DOHH2 (cell line): ENCODE measurements around the gene WFIKKN2.

Experiments
- H3F3A ChIP-seq: fragments of 200-600 bp; sonication (generic), shearing (Covaris generic); 2 replicates; pipeline ENCODE4 v1.6.0; 2016; ENCODE audit warnings: antibody characterized with exemption, mild to moderate bottlenecking; ENCODE audit not compliant: control insufficient read depth, insufficient read depth
- H3K27ac ChIP-seq: fragments of 200-600 bp; sonication (generic); 2 replicates; pipeline ENCODE4 v1.5.1; 2014; ENCODE audit warnings: low read depth, mild to moderate bottlenecking, low read length, moderate library complexity
- H3K27me3 ChIP-seq: fragments of 200-600 bp; sonication (generic); 2 replicates; pipeline ENCODE4 v1.6.1; 2014; ENCODE audit warnings: mild to moderate bottlenecking, low read length, mixed read lengths; ENCODE audit not compliant: control insufficient read depth
- H3K36me3 ChIP-seq: fragments of 200-600 bp; sonication (generic); 2 replicates; pipeline ENCODE4 v1.6.1; 2014; ENCODE audit warnings: mild to moderate bottlenecking, low read length, moderate library complexity, mixed read lengths; ENCODE audit not compliant: control insufficient read depth
- H3K4me1 ChIP-seq: fragments of 200-600 bp; sonication (generic); 2 replicates; pipeline ENCODE4 v1.6.1; 2014; ENCODE audit warnings: mild to moderate bottlenecking, low read length, mixed read lengths; ENCODE audit not compliant: control insufficient read depth
- H3K4me2 ChIP-seq: fragments of 200-600 bp; sonication (generic); 2 replicates; pipeline ENCODE4 v1.6.0; 2014; ENCODE audit warnings: mild to moderate bottlenecking, low read length, moderate library complexity
- H3K4me3 ChIP-seq: fragments of 200-600 bp; sonication (generic); 2 replicates; pipeline ENCODE4 v1.5.1; 2014; ENCODE audit warnings: mild to moderate bottlenecking, low read length, mixed read lengths
- H3K79me2 ChIP-seq: fragments of 200-600 bp; sonication (generic); 2 replicates; pipeline ENCODE4 v1.6.1; 2014; ENCODE audit warnings: mild to moderate bottlenecking, low read length, mixed read lengths; ENCODE audit not compliant: control insufficient read depth
- H3K9me2 ChIP-seq: fragments of 200-600 bp; sonication (generic); replicated peaks from 2 replicates; pipeline ENCODE4 v1.6.1; 2014; ENCODE audit warnings: mild to moderate bottlenecking, low read length, mixed read lengths; ENCODE audit not compliant: control insufficient read depth
- H3K9me3 ChIP-seq: fragments of 200-600 bp; sonication (generic); 2 replicates; pipeline ENCODE4 v1.6.1; 2014; ENCODE audit warnings: antibody characterized with exemption, low read length, mixed read lengths; ENCODE audit not compliant: control insufficient read depth, insufficient read depth
- H4K20me1 ChIP-seq: fragments of 200-600 bp; sonication (generic); 2 replicates; pipeline ENCODE4 v1.6.0; 2014; ENCODE audit warnings: low read depth, mild to moderate bottlenecking, antibody characterized with exemption, low read length, moderate library complexity; ENCODE audit not compliant: control insufficient read depth, insufficient read depth
- EZH2phosphoT487 ChIP-seq: fragments of 200-600 bp; sonication (generic); IDR thresholded peaks from 2 replicates; pipeline ENCODE4 v1.6.1; 2017; ENCODE audit warnings: borderline replicate concordance, mild to moderate bottlenecking, antibody characterized with exemption, low read length, moderate library complexity, mixed read lengths
- TF ChIP-seq, protein P1 (sequence below): fragments of 200-600 bp; sonication (generic); IDR thresholded peaks from one replicate; pipeline ENCODE4 v1.5.1; 2014; ENCODE audit warnings: antibody characterized with exemption, mild to moderate bottlenecking, low read depth, low read length; ENCODE audit not compliant: poor library complexity, severe bottlenecking

Gene WFIKKN2

DNA sequence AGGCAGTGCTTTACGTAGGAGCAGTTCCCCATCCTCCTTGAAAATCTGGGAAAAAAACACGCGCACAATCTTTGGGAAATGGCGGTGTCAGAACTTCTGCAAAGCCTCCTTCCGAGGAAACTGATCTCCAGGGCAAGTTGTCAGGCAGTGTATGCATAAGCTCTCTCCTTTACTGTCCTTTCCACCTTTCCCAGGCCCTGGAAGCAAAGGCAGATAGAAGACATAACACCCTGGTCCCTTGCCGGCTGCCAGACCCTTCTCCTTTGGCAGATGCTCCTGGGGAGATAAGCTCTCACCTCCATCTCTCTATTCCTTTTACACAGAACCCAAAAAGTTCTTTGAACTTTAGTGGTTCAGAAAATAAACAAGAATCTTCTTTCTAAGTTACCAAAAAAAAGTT lies 18.4 kb downstream of the WFIKKN2 start:
- H3K27ac ChIP-seq, result no peak overlapping the region

DNA sequence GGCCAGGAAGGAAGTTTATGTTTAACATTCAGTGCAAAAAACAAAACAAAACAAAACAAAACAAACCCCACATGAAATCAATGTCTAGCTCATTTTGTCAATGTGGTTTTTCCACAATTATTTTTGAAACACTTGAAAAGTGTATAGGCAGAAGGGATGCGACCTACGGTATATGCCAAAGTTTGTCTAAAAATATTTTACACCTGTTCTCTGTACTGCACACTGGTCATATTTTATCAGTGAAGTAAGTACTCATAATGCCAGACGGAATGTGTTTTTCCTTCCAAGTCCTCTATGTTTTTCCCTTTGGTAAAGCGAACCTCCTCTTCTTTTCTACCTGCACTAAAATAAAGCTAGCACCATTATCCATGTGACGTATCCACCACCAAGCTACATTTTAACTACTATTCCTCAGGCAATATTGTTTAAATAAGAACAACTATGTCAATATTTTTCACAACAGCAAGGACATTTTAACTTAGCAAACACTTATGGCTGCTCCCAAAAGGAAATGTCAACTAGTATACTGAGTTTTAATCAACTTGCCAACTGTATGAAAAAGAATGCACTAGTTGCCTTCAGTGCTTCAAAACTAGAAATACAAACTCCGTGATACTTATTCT lies 20.4 kb downstream of the WFIKKN2 start:
- Histone ChIP-seq H4K20me1 (no peaks in the 10 kb centered on the region), H3K4me3 (no peak overlapping the region), H3K4me2 (no peak overlapping the region), H3K9me2 (no peaks in the 10 kb centered on the region), H3K27ac (no peak overlapping the region), H3K9me3 (no peaks in the 10 kb centered on the region), H3F3A (no peaks in the 10 kb centered on the region), H3K27me3 (peaks cover 14% of the 10 kb centered on the region), H3K4me1 (peaks cover 12% of the 10 kb centered on the region), H3K36me3 (0 out of 2 replicates have a peak, but pooled peaks cover under 1% of the 10 kb centered on the region), H3K79me2 (no peaks in the 10 kb centered on the region)
- TF ChIP-seq, protein P1, sequence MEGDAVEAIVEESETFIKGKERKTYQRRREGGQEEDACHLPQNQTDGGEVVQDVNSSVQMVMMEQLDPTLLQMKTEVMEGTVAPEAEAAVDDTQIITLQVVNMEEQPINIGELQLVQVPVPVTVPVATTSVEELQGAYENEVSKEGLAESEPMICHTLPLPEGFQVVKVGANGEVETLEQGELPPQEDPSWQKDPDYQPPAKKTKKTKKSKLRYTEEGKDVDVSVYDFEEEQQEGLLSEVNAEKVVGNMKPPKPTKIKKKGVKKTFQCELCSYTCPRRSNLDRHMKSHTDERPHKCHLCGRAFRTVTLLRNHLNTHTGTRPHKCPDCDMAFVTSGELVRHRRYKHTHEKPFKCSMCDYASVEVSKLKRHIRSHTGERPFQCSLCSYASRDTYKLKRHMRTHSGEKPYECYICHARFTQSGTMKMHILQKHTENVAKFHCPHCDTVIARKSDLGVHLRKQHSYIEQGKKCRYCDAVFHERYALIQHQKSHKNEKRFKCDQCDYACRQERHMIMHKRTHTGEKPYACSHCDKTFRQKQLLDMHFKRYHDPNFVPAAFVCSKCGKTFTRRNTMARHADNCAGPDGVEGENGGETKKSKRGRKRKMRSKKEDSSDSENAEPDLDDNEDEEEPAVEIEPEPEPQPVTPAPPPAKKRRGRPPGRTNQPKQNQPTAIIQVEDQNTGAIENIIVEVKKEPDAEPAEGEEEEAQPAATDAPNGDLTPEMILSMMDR, result no peak
- TF ChIP-seq EZH2phosphoT487, result no peak

More for the DNA sequence above, 18.4 kb downstream of the WFIKKN2 start:
- peaks cover 12% of the 10 kb centered on the region for H3K4me1 ChIP-seq
- peaks cover 14% of the 10 kb centered on the region for H3K27me3 ChIP-seq
- 0 out of 2 replicates have a peak, but pooled peaks cover 2% of the 10 kb centered on the region for H3K9me3 ChIP-seq
- H3K4me2 ChIP-seq, result no peak overlapping the region
- no peak overlapping the region for H3K4me3 ChIP-seq
- H3F3A ChIP-seq, result no peaks in the 10 kb centered on the region
- TF ChIP-seq, protein P1, result no peak
- TF ChIP-seq EZH2phosphoT487, result no peak
- H4K20me1 ChIP-seq, result no peaks in the 10 kb centered on the region
- no peaks in the 10 kb centered on the region for H3K9me2 ChIP-seq
- no peaks in the 10 kb centered on the region for H3K36me3 ChIP-seq
- H3K79me2 ChIP-seq, result no peaks in the 10 kb centered on the region

DNA sequence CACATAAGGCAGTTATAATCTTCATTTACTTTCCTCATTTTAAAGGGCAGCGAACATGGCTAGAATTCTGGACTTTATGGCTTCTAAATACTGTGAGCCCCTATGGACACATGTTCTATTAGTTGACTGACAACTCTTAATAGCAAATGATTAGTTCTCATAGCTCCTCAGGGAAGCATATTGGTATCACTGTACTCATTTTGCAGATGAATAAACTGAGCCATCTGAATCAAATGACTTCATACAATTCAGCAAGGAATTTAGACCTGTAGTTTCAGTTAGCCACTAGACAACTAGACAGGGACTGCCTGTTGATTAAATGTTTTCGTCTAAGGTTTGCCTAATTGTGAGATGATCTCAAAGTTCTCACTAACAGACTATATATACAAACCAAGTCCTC lies 21.0 kb downstream of the WFIKKN2 start:
- no peaks in the 10 kb centered on the region; the same call in 1 of the 2 replicates for H3F3A ChIP-seq
- H3K4me1 ChIP-seq, result peaks cover 12% of the 10 kb centered on the region
- TF ChIP-seq, protein P1, result no peak
- TF ChIP-seq EZH2phosphoT487, result no peak
- H3K4me3 ChIP-seq, result no peak overlapping the region
- no peaks in the 10 kb centered on the region for H4K20me1 ChIP-seq
- no peaks in the 10 kb centered on the region for H3K9me3 ChIP-seq
- peaks cover 6% of the 10 kb centered on the region for H3K36me3 ChIP-seq
- peaks cover 14% of the 10 kb centered on the region for H3K27me3 ChIP-seq
- no peak overlapping the region for H3K27ac ChIP-seq
- no peaks in the 10 kb centered on the region for H3K79me2 ChIP-seq
- no peaks in the 10 kb centered on the region for H3K9me2 ChIP-seq
- H3K4me2 ChIP-seq, result no peak overlapping the region
